ENCODE results near the gene STAT6.
A peak's percentile ranks its signal among the peaks of the same experiment; 100 is the strongest.

Gene STAT6

GRCh38 chr12:57098546-57098945, 12.6 kb downstream of the STAT6 start:
- no peak for DNase-seq

- DNase-seq, result no peak
Observed at GRCh38 chr12:57097554-57097835, 13.7 kb downstream of the STAT6 start.

- DNase-seq, result no peak
Observed at GRCh38 chr12:57096748-57097553, 14.2 kb downstream of the STAT6 start.

GRCh38 chr12:57096099-57096572, 15.0 kb downstream of the STAT6 start:
- no peak for DNase-seq

GRCh38 chr12:57095440-57095839, 15.7 kb downstream of the STAT6 start:
- no peak for DNase-seq

- no peak for DNase-seq
Observed at GRCh38 chr12:57094208-57095160, 16.7 kb downstream of the STAT6 start.

- DNase-seq, result no peak
Observed at GRCh38 chr12:57093415-57094207, 17.6 kb downstream of the STAT6 start.

- DNase-seq, result no peak
Observed at GRCh38 chr12:57092876-57093414, 18.2 kb downstream of the STAT6 start.

- no peak for DNase-seq
Observed at GRCh38 chr12:57092529-57092862, 18.7 kb downstream of the STAT6 start.

- no peak for DNase-seq
Observed at GRCh38 chr12:57091638-57092528, 19.3 kb downstream of the STAT6 start.

GRCh38 chr12:57090924-57091637, 20.1 kb downstream of the STAT6 start:
- no peak for DNase-seq

GRCh38 chr12:57090490-57090889, 20.7 kb downstream of the STAT6 start:
- no peak for DNase-seq

- DNase-seq, result no peak
Observed at GRCh38 chr12:57089271-57090245, 21.6 kb downstream of the STAT6 start.

GRCh38 chr12:57088354-57089270, 22.6 kb downstream of the STAT6 start, which contains the start of gene NAB2:
NAB2 (plus strand) TSS chr12:57089114; CDS start chr12:57089272, 158 bp downstream.
- peak; percentile 75 for DNase-seq

- peak; percentile 47 for DNase-seq
Observed at GRCh38 chr12:57087691-57088353, 23.3 kb downstream of the STAT6 start.

GRCh38 chr12:57087010-57087690, 24.0 kb downstream of the STAT6 start:
- DNase-seq, result peak; percentile 32

GRCh38 chr12:57086493-57087009, 24.6 kb downstream of the STAT6 start:
- DNase-seq, result peak; percentile 56
